ENCODE results near the gene DUSP21.

GRCh38 chrX:44844204-44844603 lies 383 bp downstream of the DUSP21 start:
- TF ChIP-seq TCF12 (IDR thresholded peaks at IDR 0.05; ENCODE audit: low read depth) (no peak), CREB1 (IDR thresholded peaks at IDR 0.05; ENCODE audit: low read depth) (no peak), YY1 (IDR thresholded peaks at IDR 0.05; ENCODE audit: low read depth) (no peak), REST (IDR thresholded peaks at IDR 0.05; ENCODE audit: low read depth) (no peak), TAF1 (IDR thresholded peaks at IDR 0.05; ENCODE audit: low read depth) (no peak), TEAD4 (IDR thresholded peaks at IDR 0.05) (no peak), EP300 (IDR thresholded peaks at IDR 0.05; ENCODE audit: borderline replicate concordance) (no peak), MAX (IDR thresholded peaks at IDR 0.05) (no peak), EGR1 (IDR thresholded peaks at IDR 0.05) (no peak), RAD21 (IDR thresholded peaks at IDR 0.05; ENCODE audit: low read depth) (no peak), USF1 (IDR thresholded peaks at IDR 0.05) (no peak), CEBPB (IDR thresholded peaks at IDR 0.05) (no peak), FOXM1 (IDR thresholded peaks at IDR 0.05; ENCODE audit: borderline replicate concordance, low read depth) (no peak), ZBTB7A (IDR thresholded peaks at IDR 0.05; ENCODE audit: low read depth) (no peak)
